Cardiac fibroblast (primary cell): ENCODE data around the gene ARHGEF17.

Experiments
- DNase-seq, 2 donors: peaks; one replicate each; pipeline versions ENCODE4 v3.0.0 to v3.0.0-alpha.2; 2010; ENCODE audit warnings: low read depth in 2 of 2
- H3K4me3 ChIP-seq, 2 donors: replicated peaks in 1 of 2; 1 replicate in 1 of 2; 2 replicates in 1 of 2; pipeline ENCODE4 v1.5.1; 2011; ENCODE audit warnings: low read depth in 2 of 2, low read length in 2 of 2, mild to moderate bottlenecking in 2 of 2, moderate library complexity in 1 of 2
- CTCF ChIP-seq: IDR thresholded peaks from one replicate; pipeline ENCODE4 v1.5.1; 2011; ENCODE audit warnings: low read depth, mild to moderate bottlenecking, low read length, inconsistent platforms

Gene ARHGEF17

GRCh38 chr11:73308003-73308960 is at the start of gene ARHGEF17:
ARHGEF17 (plus strand) TSS chr11:73308276; CDS start chr11:73308639, 363 bp downstream.
- peak in 1 of 2 donors; percentile 87 for DNase-seq
- TF ChIP-seq CTCF: no peak
- H3K4me3 ChIP-seq: peak within 1 kb of the TSS; percentile 67 to 71

DNA sequence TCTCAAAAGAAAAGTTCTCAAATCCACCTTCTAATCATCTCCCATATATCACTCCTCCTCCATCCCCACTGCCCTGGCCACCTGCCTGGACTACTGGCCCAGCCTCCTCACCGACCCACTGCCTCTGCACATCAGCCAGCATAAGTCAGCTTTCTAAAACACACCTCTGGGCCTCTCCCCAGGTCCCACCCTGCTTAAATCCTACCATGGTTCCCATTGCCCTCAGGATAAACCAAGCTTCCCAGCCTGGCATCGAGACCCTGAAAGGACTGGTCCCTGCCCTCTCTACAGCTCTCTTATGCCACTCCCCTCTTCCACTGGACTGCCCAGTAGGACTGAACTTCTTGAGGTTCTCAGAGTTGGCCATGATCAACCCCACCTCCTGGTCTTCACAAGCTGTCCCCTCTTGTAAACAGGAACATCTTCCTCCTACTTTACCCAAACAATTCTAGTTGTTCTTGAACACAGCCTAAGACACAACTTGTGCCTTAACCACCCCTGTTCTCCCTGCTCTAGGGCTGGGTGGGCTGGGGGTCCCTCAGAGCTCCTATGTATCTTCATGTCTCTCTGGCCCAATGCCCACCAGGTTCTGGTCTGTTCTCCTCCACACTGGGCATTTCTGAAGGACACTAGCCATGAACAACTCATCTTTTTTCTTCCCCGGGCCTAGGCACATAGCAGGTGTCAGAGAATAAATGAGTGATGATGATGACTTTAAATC is 48.5 kb upstream of the ARHGEF17 start:
- H3K4me3 ChIP-seq: no peak overlapping the region
- DNase-seq: no peak
- TF ChIP-seq CTCF: no peak

- no peak for DNase-seq
- no peak for TF ChIP-seq CTCF
- H3K4me3 ChIP-seq: no peak overlapping the region
Measured at GRCh38 chr11:73260127-73260457, 48.0 kb upstream of the ARHGEF17 start.

DNA sequence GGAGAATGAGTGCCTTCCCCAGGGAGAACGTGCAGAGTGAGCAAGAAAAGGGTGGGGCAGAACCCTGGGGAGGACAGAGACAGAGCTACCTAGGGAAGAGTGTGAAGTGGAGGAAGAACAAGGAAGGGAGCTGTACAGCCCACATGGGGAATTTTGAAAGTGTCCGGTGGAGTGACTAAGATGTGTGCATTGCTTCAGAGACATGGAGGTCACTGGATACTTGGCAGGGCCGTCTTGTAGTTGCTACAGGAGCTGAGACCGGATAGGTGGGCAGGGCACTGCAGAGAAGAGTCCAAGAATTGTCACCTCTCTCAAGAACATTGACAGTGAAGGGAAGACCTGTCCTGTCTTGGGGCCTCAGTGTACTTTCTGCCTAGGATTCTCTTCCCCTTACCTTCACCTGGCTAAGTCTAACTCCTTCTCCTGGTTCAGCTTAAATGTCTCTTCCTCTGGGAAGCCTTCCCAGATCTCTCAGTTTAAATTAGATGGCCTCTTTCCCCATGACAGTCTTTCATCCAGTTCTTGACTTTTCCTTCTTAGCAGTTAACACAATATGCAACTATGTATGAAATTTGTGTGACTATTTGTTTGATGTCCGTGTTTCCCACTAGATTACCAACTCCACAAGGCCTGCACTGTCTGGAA is 45.1 kb upstream of the ARHGEF17 start:
- no peak for TF ChIP-seq CTCF
- peak; percentile 42 to 80 for DNase-seq
- no peak overlapping the region for H3K4me3 ChIP-seq

DNA sequence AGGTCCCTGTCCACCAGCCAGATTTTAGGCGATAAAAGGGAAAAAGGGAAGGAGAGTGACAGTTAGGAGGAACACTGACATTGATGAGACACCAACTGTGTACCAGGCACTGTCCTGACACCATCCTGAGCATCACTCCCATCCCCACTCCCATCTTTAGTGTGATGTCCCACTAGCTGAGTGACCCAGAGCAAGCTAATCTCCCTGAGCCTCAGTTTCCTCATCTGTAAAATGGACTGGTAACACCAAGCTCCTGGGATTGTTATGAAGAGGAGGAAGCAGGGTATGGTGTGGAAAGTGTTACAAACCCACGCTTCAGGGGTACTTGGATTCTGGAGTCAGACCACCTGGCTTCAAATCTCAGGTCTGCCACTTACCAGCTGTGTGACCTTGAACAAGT is 44.4 kb upstream of the ARHGEF17 start:
- no peak for DNase-seq
- no peak overlapping the region for H3K4me3 ChIP-seq
- no peak for TF ChIP-seq CTCF

GRCh38 chr11:73265278-73265810 is 42.7 kb upstream of the ARHGEF17 start:
- DNase-seq: no peak
- TF ChIP-seq CTCF: no peak

More at GRCh38 chr11:73265278-73265810, 42.7 kb upstream of the ARHGEF17 start:
- no peak overlapping the region for H3K4me3 ChIP-seq
